Parathyroid adenoma (tissue), 2 donors: ENCODE results near the gene UBASH3A.
"Not testable (repeated sequence)": the region's sequence is repeated elsewhere in the genome, so short reads cannot be mapped to it uniquely, and the experiment has no call there.

Experiments used
- H2AFZ ChIP-seq: fragments of 300-600 bp; sonication (generic); one replicate; pipeline ENCODE4 v1.7.0; 2017; ENCODE audit warnings: antibody characterized with exemption, mild to moderate bottlenecking
- H3K27ac ChIP-seq: fragments of 300-600 bp; sonication (generic); one replicate; pipeline ENCODE4 v1.7.0; 2017
- H3K27me3 ChIP-seq: fragments of 300-600 bp; sonication (generic); one replicate; pipeline ENCODE4 v1.7.0; 2017; ENCODE audit warnings: low read length; ENCODE audit not compliant: control insufficient read depth, insufficient read depth
- H3K36me3 ChIP-seq: fragments of 300-600 bp; sonication (generic); one replicate; pipeline ENCODE4 v1.7.0; 2017; ENCODE audit warnings: low read length; ENCODE audit not compliant: control insufficient read depth, insufficient read depth
- H3K4me1 ChIP-seq: fragments of 300-600 bp; sonication (generic); one replicate; pipeline ENCODE4 v1.7.0; 2017; ENCODE audit warnings: control low read depth
- H3K4me2 ChIP-seq: fragments of 300-600 bp; sonication (generic); one replicate; pipeline ENCODE4 v1.7.0; 2017; ENCODE audit warnings: low read length
- H3K4me3 ChIP-seq: fragments of 300-600 bp; sonication (generic); one replicate; pipeline ENCODE4 v1.7.0; 2017; ENCODE audit warnings: low read depth, low read length
- H3K79me2 ChIP-seq: fragments of 300-600 bp; sonication (generic); one replicate; pipeline ENCODE4 v1.7.0; 2017; ENCODE audit warnings: control low read depth
- H3K9ac ChIP-seq: fragments of 300-600 bp; sonication (generic); one replicate; pipeline ENCODE4 v1.7.0; 2017; ENCODE audit warnings: mild to moderate bottlenecking
- H3K9me3 ChIP-seq: fragments of 300-600 bp; sonication (generic); one replicate; pipeline ENCODE4 v1.7.0; 2017; ENCODE audit warnings: low read length; ENCODE audit not compliant: control insufficient read depth
- CTCF ChIP-seq: fragments of 300-600 bp; sonication (generic); IDR thresholded peaks from one replicate; pipeline ENCODE4 v1.7.0; 2017; ENCODE audit warnings: antibody characterized with exemption, mild to moderate bottlenecking
- donor health status: primary hyperparathyroidism.

The UBASH3A gene

GRCh38 chr21:42404539-42404938 is 837 bp downstream of the UBASH3A start:
- no peak overlapping the region for H2AFZ ChIP-seq
- no peak overlapping the region for H3K4me2 ChIP-seq
- no peaks in the 10 kb centered on the region for H3K4me1 ChIP-seq
- no peak overlapping the region for H3K9ac ChIP-seq
- H3K4me3 ChIP-seq = no peak overlapping the region
- no peaks in the 10 kb centered on the region for H3K9me3 ChIP-seq
- TF ChIP-seq CTCF = no peak
- no peaks in the 10 kb centered on the region for H3K36me3 ChIP-seq
- no peaks in the 10 kb centered on the region for H3K79me2 ChIP-seq
- H3K27me3 ChIP-seq = no peaks in the 10 kb centered on the region
- H3K27ac ChIP-seq = no peak overlapping the region

GRCh38 chr21:42405064-42406013 is 1.6 kb downstream of the UBASH3A start:
- Histone ChIP-seq H2AFZ (no peak overlapping the region), H3K36me3 (no peaks in the 10 kb centered on the region), H3K4me1 (no peaks in the 10 kb centered on the region), H3K4me3 (no peak overlapping the region), H3K4me2 (no peak overlapping the region), H3K9ac (no peak overlapping the region), H3K27ac (no peak overlapping the region), H3K79me2 (no peaks in the 10 kb centered on the region), H3K9me3 (no peaks in the 10 kb centered on the region), H3K27me3 (no peaks in the 10 kb centered on the region)
- no peak for TF ChIP-seq CTCF

GRCh38 chr21:42406201-42406621 is 2.5 kb downstream of the UBASH3A start:
- H3K27ac ChIP-seq = no peak overlapping the region
- H3K36me3 ChIP-seq = no peaks in the 10 kb centered on the region
- H3K9ac ChIP-seq = no peak overlapping the region

GRCh38 chr21:42406866-42407265 is 3.2 kb downstream of the UBASH3A start:
- H3K9me3 ChIP-seq = no peaks in the 10 kb centered on the region
- no peak overlapping the region for H3K27ac ChIP-seq
- H3K9ac ChIP-seq = no peak overlapping the region
- no peaks in the 10 kb centered on the region for H3K4me1 ChIP-seq
- H3K4me2 ChIP-seq = no peak overlapping the region
- H3K27me3 ChIP-seq = no peaks in the 10 kb centered on the region
- no peaks in the 10 kb centered on the region for H3K79me2 ChIP-seq
- H2AFZ ChIP-seq = no peak overlapping the region
- H3K36me3 ChIP-seq = no peaks in the 10 kb centered on the region
- no peak overlapping the region for H3K4me3 ChIP-seq
- TF ChIP-seq CTCF = no peak

More at GRCh38 chr21:42406201-42406621, 2.5 kb downstream of the UBASH3A start:
- Histone ChIP-seq H3K4me2 (no peak overlapping the region), H2AFZ (no peak overlapping the region), H3K27me3 (no peaks in the 10 kb centered on the region), H3K4me3 (no peak overlapping the region), H3K79me2 (no peaks in the 10 kb centered on the region), H3K4me1 (no peaks in the 10 kb centered on the region), H3K9me3 (no peaks in the 10 kb centered on the region)
- TF ChIP-seq CTCF = no peak

GRCh38 chr21:42407476-42407875 is 3.8 kb downstream of the UBASH3A start:
- no peaks in the 10 kb centered on the region for H3K79me2 ChIP-seq
- H3K4me1 ChIP-seq = no peaks in the 10 kb centered on the region
- no peaks in the 10 kb centered on the region for H3K27me3 ChIP-seq
- H3K9ac ChIP-seq = no peak overlapping the region
- no peak overlapping the region for H2AFZ ChIP-seq
- no peak overlapping the region for H3K27ac ChIP-seq
- H3K4me2 ChIP-seq = no peak overlapping the region
- H3K9me3 ChIP-seq = no peaks in the 10 kb centered on the region
- no peak overlapping the region for H3K4me3 ChIP-seq
- TF ChIP-seq CTCF = no peak
- H3K36me3 ChIP-seq = no peaks in the 10 kb centered on the region

GRCh38 chr21:42408718-42409117 is 5.0 kb downstream of the UBASH3A start:
- H2AFZ ChIP-seq, H3K4me2 ChIP-seq, H3K4me3 ChIP-seq, H3K79me2 ChIP-seq, H3K36me3 ChIP-seq, H3K9me3 ChIP-seq, H3K9ac ChIP-seq, H3K4me1 ChIP-seq, H3K27ac ChIP-seq, H3K27me3 ChIP-seq: not testable (repeated sequence)
